Right renal cortex interstitium (tissue), 3 donors: ENCODE results near the gene FRMPD1. TPM values are rescaled to one million over a fixed set of nuclear protein-coding genes. Genes with fewer than 3 reads are reported as not detected.

Experiments used
- DNase-seq, 3 donors: peaks; one replicate each; pipeline ENCODE4 v3.0.0-alpha.2; 2013; ENCODE audit warnings: low read depth in 3 of 3, low spot score in 2 of 3
- polyA plus RNA-seq, 3 donors: library from polyadenylated mRNA; unstranded; fragments of 120-200 nt; gene quantifications; one replicate each; pipeline ENCODE4 v1.2.1, GENCODE V29; 2013; ENCODE audit not compliant: insufficient read length in 3 of 3

Gene FRMPD1
- polyA plus RNA-seq, 3 donors: 0.68 to 0.89 (median 0.81) TPM

- DNase-seq: no peak
Observed at GRCh38 chr9:37625758-37626147, 25.0 kb upstream of the FRMPD1 start.

DNA sequence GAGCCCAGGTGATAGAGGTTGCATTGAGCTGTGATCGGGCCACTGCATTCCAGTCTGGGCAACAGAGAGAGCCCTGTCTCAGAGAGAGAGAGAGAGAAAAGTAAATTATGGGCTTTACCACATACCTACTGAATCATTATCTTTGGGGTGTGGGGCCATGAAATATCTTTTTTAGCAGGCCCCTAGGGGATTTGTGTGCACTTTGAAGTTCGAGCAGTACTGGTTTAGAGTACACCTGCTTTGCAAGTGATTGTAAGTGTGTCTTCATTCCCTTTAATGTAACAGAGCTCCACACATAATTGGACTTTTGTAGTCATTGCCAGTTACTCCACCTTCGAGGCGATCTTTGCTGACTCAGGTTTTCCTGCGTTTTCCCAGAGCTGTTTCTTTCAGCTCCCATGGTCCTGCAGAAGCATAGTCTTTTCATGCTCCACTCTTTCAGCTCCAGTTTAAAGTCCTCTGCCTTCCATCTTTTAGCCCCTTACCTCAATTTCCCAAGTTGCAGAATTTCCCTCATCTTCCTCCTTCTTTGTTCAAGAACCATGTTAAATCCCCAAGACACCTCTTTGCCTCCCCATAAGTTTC, 24.0 kb upstream of the FRMPD1 start:
- DNase-seq: no peak

DNA sequence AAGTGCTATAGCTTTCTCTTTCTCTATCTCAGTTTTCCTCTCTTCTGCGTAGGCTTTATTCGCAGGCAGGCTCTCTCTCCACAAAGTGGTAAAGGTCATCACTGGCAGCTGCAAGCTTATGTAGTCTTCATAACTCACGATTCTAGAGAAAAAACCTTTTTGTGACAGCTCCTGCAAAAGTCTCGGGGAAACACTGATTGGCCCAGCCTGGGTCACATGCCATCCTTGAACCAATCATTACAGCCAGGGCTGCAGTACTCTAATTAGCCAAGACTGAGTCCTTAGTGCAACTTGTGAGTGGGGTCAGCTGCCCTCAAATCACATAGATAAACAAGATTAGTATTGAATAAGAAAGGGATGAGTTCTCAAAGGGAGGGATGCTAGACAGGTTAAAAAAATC, 18.3 kb upstream of the FRMPD1 start:
- DNase-seq: no peak

GRCh38 chr9:37635808-37636207, 14.9 kb upstream of the FRMPD1 start:
- no peak for DNase-seq

GRCh38 chr9:37636511-37637448, 14.0 kb upstream of the FRMPD1 start:
- no peak for DNase-seq

GRCh38 chr9:37639109-37639762, 11.5 kb upstream of the FRMPD1 start:
- no peak for DNase-seq

GRCh38 chr9:37639841-37640240, 10.9 kb upstream of the FRMPD1 start:
- DNase-seq: no peak

DNA sequence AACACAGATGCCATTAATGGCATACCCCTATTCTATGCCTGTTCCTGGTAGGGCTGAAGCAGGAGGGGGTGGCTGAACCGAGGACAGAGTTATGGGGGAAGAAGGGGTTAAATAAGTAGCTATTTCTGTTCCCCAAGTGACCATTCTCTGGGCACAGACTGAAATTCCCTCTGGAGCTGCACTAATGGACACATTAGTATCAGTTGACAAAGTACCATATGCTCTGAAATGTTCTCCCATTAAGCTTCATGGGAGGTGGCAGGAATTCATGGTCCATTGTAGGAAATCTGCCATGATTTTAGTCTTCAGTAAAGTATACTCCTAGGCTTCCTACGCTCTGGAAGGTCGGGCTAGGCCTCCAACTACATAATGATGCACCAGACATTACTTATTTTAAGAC, 10.5 kb upstream of the FRMPD1 start:
- DNase-seq: no peak

DNA sequence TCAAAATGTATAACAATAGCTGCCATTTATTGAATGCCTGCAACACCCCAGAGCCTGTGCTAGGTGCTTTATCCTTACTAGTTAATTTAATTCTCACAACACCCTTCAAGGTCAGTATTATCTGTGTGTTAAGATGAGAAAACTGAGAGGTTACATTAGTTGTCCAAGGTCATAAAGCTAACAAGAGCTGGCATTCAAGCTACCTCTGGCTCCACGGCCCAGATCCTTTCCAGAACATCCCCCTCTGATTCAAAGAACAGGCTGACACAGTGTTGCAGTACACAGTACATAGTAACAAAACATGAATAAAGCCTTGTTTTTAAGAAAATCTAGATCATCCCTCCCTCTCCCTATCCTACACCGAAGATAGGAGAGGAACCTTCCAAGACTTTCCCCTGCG, 9.4 kb upstream of the FRMPD1 start:
- DNase-seq: no peak

- no peak for DNase-seq
Observed at GRCh38 chr9:37643214-37643613, 7.5 kb upstream of the FRMPD1 start.

- no peak for DNase-seq
Observed at GRCh38 chr9:37645903-37646506, 4.7 kb upstream of the FRMPD1 start.

DNA sequence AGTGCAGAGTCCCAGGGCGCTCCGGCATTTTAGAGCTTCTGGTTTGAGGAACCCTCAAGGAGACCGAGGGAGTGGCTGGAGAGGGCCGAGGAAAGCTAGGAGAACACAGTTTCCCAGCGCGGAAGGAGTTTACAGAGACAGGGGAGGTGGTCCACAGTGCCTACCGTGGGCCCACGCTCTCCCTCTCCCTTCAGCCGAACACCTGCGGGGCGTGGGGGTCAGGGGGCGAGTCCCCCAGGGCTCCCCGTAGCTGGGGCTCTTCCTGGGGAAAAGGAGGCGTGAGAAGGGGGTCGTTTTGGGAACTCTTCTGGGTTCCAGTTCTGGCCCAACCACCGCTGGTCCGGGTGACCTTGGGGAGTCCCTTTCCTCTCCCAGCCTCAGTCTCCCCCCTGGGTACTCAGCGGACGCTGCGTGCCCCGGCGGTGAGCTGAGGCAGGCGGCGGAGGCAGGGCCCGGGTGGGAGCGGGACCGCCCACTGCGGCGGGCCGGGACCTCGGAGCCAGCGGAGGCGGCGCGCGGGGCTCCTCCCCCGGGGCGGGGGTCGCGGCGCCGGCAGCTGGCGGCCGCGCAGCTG, 368 bp upstream of the FRMPD1 start:
- no peak for DNase-seq

GRCh38 chr9:37652261-37652660, 1.5 kb downstream of the FRMPD1 start:
- DNase-seq: no peak

- DNase-seq: no peak
Observed at GRCh38 chr9:37653385-37653784, 2.6 kb downstream of the FRMPD1 start.

DNA sequence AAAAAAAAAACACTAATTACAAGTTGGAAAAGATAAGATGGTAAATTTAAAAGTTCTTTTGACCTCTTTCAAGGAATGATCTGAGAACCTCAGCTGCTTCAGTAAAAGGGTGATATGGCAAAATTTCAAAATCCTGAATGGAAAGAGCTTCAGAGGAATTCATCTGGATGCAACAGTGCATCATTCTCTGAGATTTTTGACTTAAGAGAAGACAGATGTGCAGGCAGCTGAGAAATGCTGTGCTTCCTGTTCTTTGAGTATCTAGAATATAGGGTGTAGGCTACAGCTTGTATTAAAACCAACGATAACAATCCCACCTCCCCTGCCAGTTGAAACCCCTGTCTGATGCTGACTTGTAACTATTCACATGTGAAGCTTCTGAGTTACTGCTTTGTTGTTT, 6.2 kb downstream of the FRMPD1 start:
- no peak for DNase-seq

DNA sequence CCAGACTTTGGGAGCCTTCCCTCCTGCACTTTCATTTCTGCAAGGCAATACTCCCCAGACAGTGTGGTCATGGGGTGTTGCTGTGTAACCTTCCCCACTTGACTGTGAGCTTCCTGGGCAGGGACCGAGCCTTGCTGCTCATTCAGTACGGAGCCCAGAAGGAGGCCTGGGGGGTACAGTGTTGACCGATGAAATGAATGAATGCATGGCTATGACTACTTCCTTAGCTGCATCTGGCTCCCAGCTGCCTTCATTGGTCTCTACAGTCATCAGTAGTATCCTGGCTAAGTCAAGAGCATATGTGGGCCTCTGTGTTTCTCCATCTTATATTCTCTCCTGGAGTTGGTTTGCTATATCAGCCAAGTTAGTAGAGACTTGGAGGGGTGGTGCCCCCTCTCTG, 9.9 kb downstream of the FRMPD1 start:
- DNase-seq: no peak

GRCh38 chr9:37663926-37664325, 13.2 kb downstream of the FRMPD1 start:
- no peak for DNase-seq

- no peak for DNase-seq
Observed at GRCh38 chr9:37667706-37668105, 17.0 kb downstream of the FRMPD1 start.

- DNase-seq: no peak
Observed at GRCh38 chr9:37668116-37668601, 17.4 kb downstream of the FRMPD1 start.

DNA sequence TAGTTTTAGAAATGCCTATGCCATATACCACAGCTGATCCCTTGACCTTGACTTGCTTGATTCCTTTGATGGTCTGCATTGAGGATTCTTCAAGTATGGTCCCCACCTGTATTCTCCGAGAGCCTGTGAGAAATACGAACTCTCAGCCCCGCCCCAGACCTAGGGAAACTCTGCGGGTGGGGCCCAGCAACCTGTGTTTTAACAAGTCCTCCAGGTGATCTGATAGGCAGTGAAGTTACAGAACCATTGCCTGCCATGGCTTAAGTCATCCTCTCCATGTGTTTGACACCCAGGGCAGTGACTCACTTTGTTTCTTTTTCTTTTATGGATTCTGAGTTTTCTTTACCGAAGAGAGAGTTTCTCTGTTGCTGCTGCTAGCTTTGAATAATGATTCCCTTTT, 18.5 kb downstream of the FRMPD1 start:
- DNase-seq: no peak

DNA sequence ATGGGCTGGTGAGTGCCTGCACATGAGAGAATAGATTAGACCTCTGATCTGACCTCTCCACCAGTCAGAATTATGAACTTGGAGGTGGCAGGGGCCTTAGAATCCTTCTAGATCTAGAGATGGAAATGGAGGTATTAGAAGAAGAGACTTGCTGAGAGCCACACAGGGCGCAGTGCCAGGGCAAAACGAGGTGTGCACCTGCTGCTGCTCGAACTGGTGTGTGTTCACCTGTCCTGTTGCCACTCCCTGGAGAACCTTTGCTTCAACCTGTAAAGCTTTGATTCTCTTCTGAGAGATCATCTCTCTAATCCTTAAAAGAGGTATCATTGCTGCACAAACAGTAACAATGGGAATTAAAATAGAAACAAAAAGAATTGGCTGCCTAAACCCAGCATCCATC, 24.9 kb downstream of the FRMPD1 start:
- no peak for DNase-seq
